GM19239 (cell line): ENCODE measurements around the gene CCDC159.
"Not testable (repeated sequence)": the region's sequence is repeated elsewhere in the genome, so short reads cannot be mapped to it uniquely, and the experiment has no call there.

Source experiments
- DNase-seq: peaks from one replicate; pipeline ENCODE4 v3.0.0; 2011; ENCODE audit warnings: low spot score; ENCODE audit not compliant: insufficient read length
- FAIRE-seq: peaks from 2 replicates; lab custom pipeline; 2011; peaks lifted over from hg19 to GRCh38; lab: Jason Lieb, UNC

The CCDC159 gene

GRCh38 chr19:11335449-11336146, 10.7 kb upstream of the CCDC159 start:
- DNase-seq (no peak), FAIRE-seq (no peak)

- FAIRE-seq (no peak), DNase-seq (no peak)
Measured at GRCh38 chr19:11337080-11337479, 9.2 kb upstream of the CCDC159 start.

- FAIRE-seq (no peak), DNase-seq (no peak)
Measured at GRCh38 chr19:11338121-11338520, 8.2 kb upstream of the CCDC159 start.

GRCh38 chr19:11338569-11339253, 7.6 kb upstream of the CCDC159 start:
- FAIRE-seq (no peak), DNase-seq (no peak)

GRCh38 chr19:11339254-11340098, 6.8 kb upstream of the CCDC159 start, which contains the start of gene RAB3D:
TSS of gene RAB3D (minus strand) at chr19:11339657. CDS start at chr19:11337399, 2,258 bp downstream.
- peak; percentile 90 for FAIRE-seq
- DNase-seq = peak; percentile 92

GRCh38 chr19:11340099-11340467, 6.2 kb upstream of the CCDC159 start:
- not testable (repeated sequence) for DNase-seq, FAIRE-seq

- no peak for DNase-seq
- no peak for FAIRE-seq
Measured at GRCh38 chr19:11342429-11342828, 3.9 kb upstream of the CCDC159 start.

- FAIRE-seq (no peak), DNase-seq (no peak)
Measured at GRCh38 chr19:11345122-11345803, 1.1 kb upstream of the CCDC159 start.

- FAIRE-seq (no peak), DNase-seq (no peak)
Measured at GRCh38 chr19:11347546-11348039, 1.3 kb downstream of the CCDC159 start.

- FAIRE-seq (no peak), DNase-seq (no peak)
Measured at GRCh38 chr19:11349171-11349570, 2.9 kb downstream of the CCDC159 start.

- FAIRE-seq, DNase-seq: not testable (repeated sequence)
Measured at GRCh38 chr19:11354102-11354501, 7.8 kb downstream of the CCDC159 start.

GRCh38 chr19:11355160-11356073, 9.1 kb downstream of the CCDC159 start, which contains the start of gene PLPPR2:
TSS of gene PLPPR2 (plus strand) at chr19:11355432. CDS start at chr19:11357674, 2,242 bp downstream.
- DNase-seq (peak; percentile 70), FAIRE-seq (no peak)

GRCh38 chr19:11356074-11356397, 9.7 kb downstream of the CCDC159 start:
- FAIRE-seq (no peak), DNase-seq (no peak)

GRCh38 chr19:11356676-11357550, 10.6 kb downstream of the CCDC159 start:
- FAIRE-seq (no peak), DNase-seq (no peak)

- no peak for DNase-seq
- no peak for FAIRE-seq
Measured at GRCh38 chr19:11359421-11359820, 13.1 kb downstream of the CCDC159 start.

GRCh38 chr19:11361037-11361770, 14.9 kb downstream of the CCDC159 start:
- DNase-seq (no peak), FAIRE-seq (no peak)
